Glomerular visceral epithelial cell (primary cell): ENCODE data around the gene PRR23E.

Experiments
- DNase-seq: peaks from one replicate; pipeline ENCODE4 v3.0.0-alpha.2; 2016; ENCODE audit errors: extremely low spot score

PRR23E gene

GRCh38 chr3:127209840-127210653, 17.1 kb downstream of the PRR23E start:
- DNase-seq: no peak

- DNase-seq: no peak
These were observed 17.7 kb downstream of the PRR23E start for GRCh38 chr3:127210654-127210943.

- DNase-seq: no peak
These were observed 18.5 kb downstream of the PRR23E start for GRCh38 chr3:127211118-127212060.

- no peak for DNase-seq
These were observed 19.3 kb downstream of the PRR23E start for GRCh38 chr3:127212231-127212630.

GRCh38 chr3:127212711-127213110, 19.8 kb downstream of the PRR23E start:
- DNase-seq: no peak

- no peak for DNase-seq
These were observed 20.5 kb downstream of the PRR23E start for GRCh38 chr3:127213381-127213918.

- DNase-seq: no peak
These were observed 22.0 kb downstream of the PRR23E start for GRCh38 chr3:127214975-127215374.

GRCh38 chr3:127215714-127216414, 22.9 kb downstream of the PRR23E start:
- DNase-seq: no peak

- DNase-seq: peak; percentile 27
These were observed 23.7 kb downstream of the PRR23E start for GRCh38 chr3:127216415-127217261.

- DNase-seq: peak; percentile 47
These were observed 24.9 kb downstream of the PRR23E start for GRCh38 chr3:127217596-127218453.

- DNase-seq: no peak
These were observed 25.6 kb downstream of the PRR23E start for GRCh38 chr3:127218454-127218922.

GRCh38 chr3:127220497-127220896, 27.6 kb downstream of the PRR23E start:
- DNase-seq: no peak

GRCh38 chr3:127221037-127221436, 28.1 kb downstream of the PRR23E start:
- DNase-seq: no peak

GRCh38 chr3:127221446-127222035, 28.6 kb downstream of the PRR23E start:
- DNase-seq: peak; percentile 32

GRCh38 chr3:127222163-127222562, 29.2 kb downstream of the PRR23E start:
- DNase-seq: no peak

- no peak for DNase-seq
These were observed 29.7 kb downstream of the PRR23E start for GRCh38 chr3:127222664-127223063.

GRCh38 chr3:127224118-127224517, 31.2 kb downstream of the PRR23E start:
- DNase-seq: no peak

GRCh38 chr3:127226457-127226856, 33.5 kb downstream of the PRR23E start:
- DNase-seq: no peak
